ENCODE data around the gene GLIPR2.

- no peak for TF ChIP-seq POLR2A (IDR thresholded peaks at IDR 0.05)
- TF ChIP-seq CTCF (IDR thresholded peaks at IDR 0.05), result no peak
Measured at GRCh38 chr9:36128349-36128748, 8.2 kb upstream of the GLIPR2 start.

All from heart left ventricle (tissue), 13 donors.